Panc1 (cell line): ENCODE results near the gene NARS2. TPM values are rescaled to one million over a fixed set of nuclear protein-coding genes. Genes with fewer than 3 reads are reported as not detected.

Source experiments
- ATAC-seq: fragments of 200-7000 bp; cut with Tn5 transposase; 2 replicates; pipeline ENCODE4 v1.9.1; 2020; ENCODE audit warnings: mild to moderate bottlenecking, moderate library complexity
- BruUV-seq: library from RNA; stranded (reverse); fragments of 400-500 nt; replicated peaks from 2 replicates; lab custom pipeline; 2021; lab: Mats Ljungman, UMichigan
- CTCF ChIA-PET: fragments of 300-600 bp; sonication (Branson Sonifier 250); formaldehyde crosslinking; loops from one replicate; lab custom pipeline; 2022; ENCODE audit warnings: antibody characterized with exemption; lab: Charles Lee
- POLR2A ChIA-PET: fragments of 300-600 bp; sonication (Branson Sonifier 250); formaldehyde crosslinking; loops from one replicate; lab custom pipeline; 2022; ENCODE audit warnings: antibody characterized with exemption; lab: Charles Lee
- DNase-seq: peaks from one replicate; pipeline ENCODE4 v3.0.0-alpha.2; 2010; ENCODE audit warnings: low read depth, low spot score
- H3K27ac ChIP-seq: 2 replicates; pipeline ENCODE4 v1.5.1; 2011; ENCODE audit warnings: mild to moderate bottlenecking, low read length, inconsistent platforms
- H3K27me3 ChIP-seq: fragments of 200-500 bp; sonication (Bioruptor generic); 2 replicates; pipeline ENCODE4 v1.6.0; 2014; ENCODE audit warnings: low read length, inconsistent platforms; ENCODE audit not compliant: control insufficient read depth, insufficient read depth
- H3K36me3 ChIP-seq: fragments of 200-500 bp; sonication (Bioruptor generic); 2 replicates; pipeline ENCODE4 v1.5.1; 2014; ENCODE audit warnings: inconsistent platforms, mild to moderate bottlenecking, low read length, moderate library complexity; ENCODE audit not compliant: control insufficient read depth, insufficient read depth
- H3K4me1 ChIP-seq: 2 replicates; pipeline ENCODE4 v1.5.1; 2011; ENCODE audit warnings: inconsistent platforms, mild to moderate bottlenecking, low read length, moderate library complexity; ENCODE audit not compliant: control insufficient read depth, insufficient read depth
- H3K4me3 ChIP-seq, 2 experiments: 2 replicates each; pipeline ENCODE4 v1.5.1; 2011 to 2012; ENCODE audit warnings: low read depth in 2 of 2, low read length in 2 of 2, mild to moderate bottlenecking in 2 of 2, inconsistent platforms in 1 of 2, moderate library complexity in 1 of 2
- H3K9me3 ChIP-seq: fragments of 200-500 bp; sonication (Bioruptor generic); 2 replicates; pipeline ENCODE4 v1.5.1; 2014; ENCODE audit warnings: low read depth, mild to moderate bottlenecking, inconsistent platforms, low read length, moderate library complexity; ENCODE audit not compliant: control insufficient read depth, insufficient read depth
- POLR2AphosphoS5 ChIP-seq: IDR thresholded peaks from 2 replicates; pipeline ENCODE4 v1.6.1; 2012; ENCODE audit warnings: mild to moderate bottlenecking, low read depth, low read length, moderate library complexity
- REST ChIP-seq, 2 experiments: IDR thresholded peaks; 2 replicates each; pipeline ENCODE4 v1.6.1; 2011 to 2012; ENCODE audit warnings: low read depth in 2 of 2, control low read depth in 1 of 2, low read length in 1 of 2, mild to moderate bottlenecking in 1 of 2, moderate library complexity in 1 of 2; ENCODE audit not compliant: insufficient read depth in 1 of 2
- SIN3A ChIP-seq: IDR thresholded peaks from 2 replicates; pipeline ENCODE4 v1.6.1; 2012; ENCODE audit warnings: low read depth, mild to moderate bottlenecking, low read length, moderate library complexity, borderline replicate concordance; ENCODE audit not compliant: insufficient read depth
- TCF7L2 ChIP-seq: IDR thresholded peaks from 2 replicates; pipeline ENCODE4 v1.6.1; 2011; ENCODE audit warnings: mild to moderate bottlenecking, low read depth, low read length, inconsistent platforms
- in situ Hi-C: cut with HindIII; loops from 2 replicates; pipeline ENCODE4 v1.10.0; 2016; ENCODE audit warnings: low sequenced_read_pairs, low pct_unique_long_range_greater_than_20kb
- intact Hi-C: fragments of 100-400 bp; cut with micrococcal nuclease; formaldehyde crosslinking; loops from one replicate; pipeline ENCODE4 v1.10.0; 2022; ENCODE audit not compliant: unreplicated experiment
- total RNA-seq: library from RNA; stranded (reverse); gene quantifications from one replicate; pipeline ENCODE4 v1.2.1, GENCODE V29; 2021; ENCODE audit not compliant: unreplicated experiment
- TF ChIP-seq, protein P1 (sequence below): fragments of 450-650 bp; IDR thresholded peaks from 2 replicates; pipeline ENCODE4 v1.5.1; 2017; ENCODE audit warnings: mild to moderate bottlenecking

NARS2 gene
- total RNA-seq, 1 experiment from 2014 or later: 29.8 TPM

- Histone ChIP-seq H3K9me3 (no peaks in the 10 kb centered on the region), H3K27me3 (no peaks in the 10 kb centered on the region), H3K4me3 (no peak overlapping the region), H3K36me3 (no peaks in the 10 kb centered on the region), H3K4me1 (no peaks in the 10 kb centered on the region), H3K27ac (no peak overlapping the region)
- ATAC-seq (no peak), DNase-seq (no peak)
- BruUV-seq: no TSS peak
- in situ Hi-C loops (no loop called here), intact Hi-C loops (no loop called here)
- TF ChIP-seq SIN3A (no peak), POLR2AphosphoS5 (no peak), REST (IDR thresholded peaks at IDR 0.05; ENCODE audit: insufficient read depth in 1 of 2, low read depth in 2 of 2, low read length in 1 of 2) (no peak)
- CTCF ChIA-PET: no interaction called here
- POLR2A ChIA-PET: no interaction called here
Measured at GRCh38 chr11:78472905-78473304, 101.8 kb downstream of the NARS2 start.

DNA sequence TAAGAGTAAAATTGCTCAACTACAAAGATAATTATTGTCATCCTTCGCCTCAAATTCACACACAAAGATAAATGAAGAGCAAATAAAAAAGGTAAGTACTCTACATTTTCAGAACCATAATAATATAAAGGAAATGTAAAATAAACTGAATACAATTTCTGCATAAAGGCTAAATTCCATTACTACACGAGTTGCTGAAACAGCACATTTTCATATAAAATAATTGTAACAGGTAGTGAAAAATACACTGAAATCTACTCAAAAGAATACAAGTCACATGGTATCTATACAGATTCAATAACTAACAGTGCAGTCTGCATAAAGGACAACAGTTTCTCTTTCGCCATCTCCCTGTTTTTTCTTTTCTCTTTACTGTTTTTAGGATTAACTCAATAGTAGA, 102.3 kb downstream of the NARS2 start:
- in situ Hi-C loops: no loop called here

More for the DNA sequence above, 102.3 kb downstream of the NARS2 start:
- no peak for DNase-seq
- ATAC-seq: no peak
- POLR2A ChIA-PET: no interaction called here
- BruUV-seq: no TSS peak
- Histone ChIP-seq H3K4me3 (no peak overlapping the region), H3K4me1 (no peaks in the 10 kb centered on the region), H3K36me3 (no peaks in the 10 kb centered on the region), H3K27ac (no peak overlapping the region), H3K9me3 (no peaks in the 10 kb centered on the region), H3K27me3 (no peaks in the 10 kb centered on the region)
- intact Hi-C loops: no loop called here
- CTCF ChIA-PET: no interaction called here
- no peak for TF ChIP-seq REST (IDR thresholded peaks at IDR 0.05; ENCODE audit: insufficient read depth in 1 of 2, low read depth in 2 of 2, low read length in 1 of 2)
- TF ChIP-seq SIN3A: no peak
- TF ChIP-seq POLR2AphosphoS5: no peak
- no peak for TF ChIP-seq TCF7L2
- TF ChIP-seq, protein P1, sequence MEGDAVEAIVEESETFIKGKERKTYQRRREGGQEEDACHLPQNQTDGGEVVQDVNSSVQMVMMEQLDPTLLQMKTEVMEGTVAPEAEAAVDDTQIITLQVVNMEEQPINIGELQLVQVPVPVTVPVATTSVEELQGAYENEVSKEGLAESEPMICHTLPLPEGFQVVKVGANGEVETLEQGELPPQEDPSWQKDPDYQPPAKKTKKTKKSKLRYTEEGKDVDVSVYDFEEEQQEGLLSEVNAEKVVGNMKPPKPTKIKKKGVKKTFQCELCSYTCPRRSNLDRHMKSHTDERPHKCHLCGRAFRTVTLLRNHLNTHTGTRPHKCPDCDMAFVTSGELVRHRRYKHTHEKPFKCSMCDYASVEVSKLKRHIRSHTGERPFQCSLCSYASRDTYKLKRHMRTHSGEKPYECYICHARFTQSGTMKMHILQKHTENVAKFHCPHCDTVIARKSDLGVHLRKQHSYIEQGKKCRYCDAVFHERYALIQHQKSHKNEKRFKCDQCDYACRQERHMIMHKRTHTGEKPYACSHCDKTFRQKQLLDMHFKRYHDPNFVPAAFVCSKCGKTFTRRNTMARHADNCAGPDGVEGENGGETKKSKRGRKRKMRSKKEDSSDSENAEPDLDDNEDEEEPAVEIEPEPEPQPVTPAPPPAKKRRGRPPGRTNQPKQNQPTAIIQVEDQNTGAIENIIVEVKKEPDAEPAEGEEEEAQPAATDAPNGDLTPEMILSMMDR: no peak
